ENCODE data around the gene RABAC1. TPM values are rescaled to one million over a fixed set of nuclear protein-coding genes. Genes with fewer than 3 reads are reported as not detected.

The RABAC1 gene
- total RNA-seq, 4 donors from 2014 or later = 125 to 152 (median 128) TPM

DNA sequence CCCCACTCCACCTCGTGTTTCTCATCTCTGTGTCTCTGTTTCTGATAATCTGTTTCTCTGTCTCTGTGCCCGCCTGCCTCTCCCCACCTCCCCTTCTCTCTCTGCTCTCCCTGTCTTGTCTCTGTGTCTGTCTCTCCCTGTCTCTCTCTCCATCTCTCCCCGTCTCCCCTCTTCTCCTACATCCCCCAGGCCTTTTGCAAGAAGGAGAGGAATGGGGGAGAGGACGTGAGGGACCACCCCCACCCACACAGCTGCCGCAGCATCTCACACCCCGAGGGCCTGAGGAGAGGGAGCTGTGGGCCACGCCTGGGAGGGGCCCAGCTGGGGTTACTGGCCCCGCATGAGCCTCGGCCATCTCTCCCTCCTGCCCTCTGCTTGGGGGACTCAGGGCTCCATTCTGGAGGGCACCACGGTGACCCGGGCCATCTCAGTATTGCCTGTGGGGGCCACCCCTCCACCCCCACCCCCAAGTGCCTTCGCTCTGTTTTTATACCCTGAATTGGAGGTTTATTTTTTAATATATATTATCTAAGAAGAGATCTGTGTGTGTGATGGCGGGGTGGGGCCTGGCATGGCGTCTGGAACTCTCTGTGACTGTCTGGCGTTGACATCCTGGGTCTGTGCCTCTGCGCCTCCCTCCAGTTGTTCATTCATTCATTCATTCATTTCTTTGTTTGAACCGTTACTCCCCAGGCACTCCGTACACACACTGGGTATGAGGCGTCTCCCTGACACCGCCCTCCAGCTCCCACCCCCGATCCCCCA lies 52.0 kb downstream of the RABAC1 start:
- 71 to 72% methylated on average over 21 of the region's 21 CpGs for WGBS, 2 donors
- no peak overlapping the region for H3K4me3 ChIP-seq (ENCODE audit: low read depth, poor library complexity, severe bottlenecking)
- DNase-seq (ENCODE audit: low spot score in 2 of 2) = no peak
- TF ChIP-seq, protein P1, sequence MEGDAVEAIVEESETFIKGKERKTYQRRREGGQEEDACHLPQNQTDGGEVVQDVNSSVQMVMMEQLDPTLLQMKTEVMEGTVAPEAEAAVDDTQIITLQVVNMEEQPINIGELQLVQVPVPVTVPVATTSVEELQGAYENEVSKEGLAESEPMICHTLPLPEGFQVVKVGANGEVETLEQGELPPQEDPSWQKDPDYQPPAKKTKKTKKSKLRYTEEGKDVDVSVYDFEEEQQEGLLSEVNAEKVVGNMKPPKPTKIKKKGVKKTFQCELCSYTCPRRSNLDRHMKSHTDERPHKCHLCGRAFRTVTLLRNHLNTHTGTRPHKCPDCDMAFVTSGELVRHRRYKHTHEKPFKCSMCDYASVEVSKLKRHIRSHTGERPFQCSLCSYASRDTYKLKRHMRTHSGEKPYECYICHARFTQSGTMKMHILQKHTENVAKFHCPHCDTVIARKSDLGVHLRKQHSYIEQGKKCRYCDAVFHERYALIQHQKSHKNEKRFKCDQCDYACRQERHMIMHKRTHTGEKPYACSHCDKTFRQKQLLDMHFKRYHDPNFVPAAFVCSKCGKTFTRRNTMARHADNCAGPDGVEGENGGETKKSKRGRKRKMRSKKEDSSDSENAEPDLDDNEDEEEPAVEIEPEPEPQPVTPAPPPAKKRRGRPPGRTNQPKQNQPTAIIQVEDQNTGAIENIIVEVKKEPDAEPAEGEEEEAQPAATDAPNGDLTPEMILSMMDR (IDR thresholded peaks at IDR 0.05) = no peak
- no peak for TF ChIP-seq POLR2A (IDR thresholded peaks at IDR 0.05)
- intact Hi-C loops (cut with DNase I; ENCODE audit: low total_unique reads) = no loop called here

Other genes starting within 250 kb of the RABAC1 start
- 10 to 100 TPM in 2 of 4 donors, 1 to 10 TPM in 2; 2.6 to 23.1 (median 14.5) TPM for gene CEACAM6, start 203.8 kb downstream of the RABAC1 start, total RNA-seq
- gene CEACAM3, start 162.7 kb downstream of the RABAC1 start, total RNA-seq = not detected
- gene LYPD4, start 114.6 kb downstream of the RABAC1 start, total RNA-seq = not detected
- gene DMRTC2, start 114.3 kb downstream of the RABAC1 start, total RNA-seq = not detected
- gene RPS19, start 99.1 kb downstream of the RABAC1 start, total RNA-seq = 1,000 to 10,000 TPM; 1,327 to 3,048 (median 2,121) TPM
- under 1 TPM in 1 of 4 donors, not detected in 3; 0.81 TPM for gene CD79A, start 82.0 kb downstream of the RABAC1 start, total RNA-seq
- gene ARHGEF1, start 76.1 kb downstream of the RABAC1 start, total RNA-seq = 10 to 100 TPM; 56.9 to 94.3 (median 68.7) TPM
- gene ERFL, start 30.9 kb downstream of the RABAC1 start, total RNA-seq = under 1 TPM in 1 of 4 donors, not detected in 3; 0.16 TPM
- gene ATP1A3, start 34.9 kb upstream of the RABAC1 start, total RNA-seq = not detected
- 1 to 10 TPM in 1 of 4 donors, under 1 TPM in 3; 0.11 to 1.4 (median 0.82) TPM for gene GRIK5, start 110.9 kb upstream of the RABAC1 start, total RNA-seq
- 10 to 100 TPM; 28.4 to 52.1 (median 30.8) TPM for gene ZNF574, start 116.8 kb upstream of the RABAC1 start, total RNA-seq
- 1 to 10 TPM in 2 of 4 donors, under 1 TPM in 2; 0.67 to 3.8 (median 1.0) TPM for gene POU2F2, start 173.1 kb upstream of the RABAC1 start, total RNA-seq

Measured in lower leg skin (tissue), 4 donors.